Upper lobe of right lung (tissue), 1 donor: Measurements from ENCODE around the gene CCNG2. TPM values are rescaled to one million over a fixed set of nuclear protein-coding genes. Genes with fewer than 3 reads are reported as not detected.
"Not testable (repeated sequence)": the region's sequence is repeated elsewhere in the genome, so short reads cannot be mapped to it uniquely, and the experiment has no call there.

Source experiments
- ATAC-seq: fragments of 200-7000 bp; cut with Tn5 transposase; one replicate; pipeline ENCODE4 v1.9.1; 2020; ENCODE audit warnings: mild to moderate bottlenecking, moderate library complexity
- DNase-seq: peaks from one replicate; pipeline ENCODE4 v3.0.0-alpha.2; 2020
- H3K27ac ChIP-seq: fragments of 200-600 bp; one replicate; pipeline ENCODE4 v1.8.0; 2022
- H3K27me3 ChIP-seq: fragments of 200-600 bp; one replicate; pipeline ENCODE4 v1.8.0; 2022; ENCODE audit warnings: mild to moderate bottlenecking
- H3K36me3 ChIP-seq: fragments of 200-600 bp; one replicate; pipeline ENCODE4 v1.8.0; 2022
- H3K4me1 ChIP-seq: fragments of 200-600 bp; one replicate; pipeline ENCODE4 v1.8.0; 2022
- H3K4me3 ChIP-seq: fragments of 200-600 bp; one replicate; pipeline ENCODE4 v1.8.0; 2022; ENCODE audit warnings: mild to moderate bottlenecking
- H3K9me3 ChIP-seq: fragments of 200-600 bp; one replicate; pipeline ENCODE4 v1.8.0; 2022
- intact Hi-C: fragments of 100-400 bp; cut with DNase I; formaldehyde crosslinking; loops from one replicate; pipeline ENCODE4 v1.11.0; 2022
- total RNA-seq: library from RNA; stranded (reverse); fragmentation: NEBNext Ultra II Directional; extraction: Animal tissue kit (Norgen Biotek cat#: 25700); gene quantifications from one replicate; pipeline ENCODE4 v1.2.1, GENCODE V29; 2021
- TF ChIP-seq, protein P1 (sequence below): fragments of 200-600 bp; IDR thresholded peaks from one replicate; pipeline ENCODE4 v1.8.0; 2022; ENCODE audit warnings: antibody characterized with exemption
- donor health status: DM: no; HTN: yes; CAD: no; lungs with severe emphysema.

The CCNG2 gene
- total RNA-seq, 1 donor from 2014 or later, result 41.3 TPM

- intact Hi-C loops, result no loop called here
These were observed 29.8 kb upstream of the CCNG2 start for GRCh38 chr4:77127215-77127614.

GRCh38 chr4:77127837-77128621 is 29.0 kb upstream of the CCNG2 start:
- Histone ChIP-seq H3K36me3 (no peaks in the 10 kb centered on the region), H3K27ac (peak overlapping the region; percentile 58), H3K4me1 (no peaks in the 10 kb centered on the region), H3K27me3 (no peaks in the 10 kb centered on the region), H3K4me3 (no peak overlapping the region), H3K9me3 (no peaks in the 10 kb centered on the region)
- ATAC-seq (peak; percentile 38), DNase-seq (no peak)
- intact Hi-C loops, result no loop called here
- TF ChIP-seq, protein P1, sequence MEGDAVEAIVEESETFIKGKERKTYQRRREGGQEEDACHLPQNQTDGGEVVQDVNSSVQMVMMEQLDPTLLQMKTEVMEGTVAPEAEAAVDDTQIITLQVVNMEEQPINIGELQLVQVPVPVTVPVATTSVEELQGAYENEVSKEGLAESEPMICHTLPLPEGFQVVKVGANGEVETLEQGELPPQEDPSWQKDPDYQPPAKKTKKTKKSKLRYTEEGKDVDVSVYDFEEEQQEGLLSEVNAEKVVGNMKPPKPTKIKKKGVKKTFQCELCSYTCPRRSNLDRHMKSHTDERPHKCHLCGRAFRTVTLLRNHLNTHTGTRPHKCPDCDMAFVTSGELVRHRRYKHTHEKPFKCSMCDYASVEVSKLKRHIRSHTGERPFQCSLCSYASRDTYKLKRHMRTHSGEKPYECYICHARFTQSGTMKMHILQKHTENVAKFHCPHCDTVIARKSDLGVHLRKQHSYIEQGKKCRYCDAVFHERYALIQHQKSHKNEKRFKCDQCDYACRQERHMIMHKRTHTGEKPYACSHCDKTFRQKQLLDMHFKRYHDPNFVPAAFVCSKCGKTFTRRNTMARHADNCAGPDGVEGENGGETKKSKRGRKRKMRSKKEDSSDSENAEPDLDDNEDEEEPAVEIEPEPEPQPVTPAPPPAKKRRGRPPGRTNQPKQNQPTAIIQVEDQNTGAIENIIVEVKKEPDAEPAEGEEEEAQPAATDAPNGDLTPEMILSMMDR, result no peak

More at GRCh38 chr4:77127215-77127614, 29.8 kb upstream of the CCNG2 start:
- peak overlapping the region; percentile 58 for H3K27ac ChIP-seq
- H3K36me3 ChIP-seq, result no peaks in the 10 kb centered on the region
- no peaks in the 10 kb centered on the region for H3K9me3 ChIP-seq
- no peaks in the 10 kb centered on the region for H3K4me1 ChIP-seq
- no peaks in the 10 kb centered on the region for H3K27me3 ChIP-seq
- DNase-seq (no peak), ATAC-seq (no peak)
- H3K4me3 ChIP-seq, result no peak overlapping the region
- TF ChIP-seq, protein P1, result no peak

GRCh38 chr4:77132652-77133312 is 24.2 kb upstream of the CCNG2 start:
- H3K9me3 ChIP-seq, result no peaks in the 10 kb centered on the region
- no peaks in the 10 kb centered on the region for H3K4me1 ChIP-seq
- no peaks in the 10 kb centered on the region for H3K27me3 ChIP-seq
- TF ChIP-seq, protein P1, result no peak
- intact Hi-C loops, result no loop called here
- H3K4me3 ChIP-seq, result no peak overlapping the region
- no peaks in the 10 kb centered on the region for H3K36me3 ChIP-seq
- H3K27ac ChIP-seq, result no peak overlapping the region
- no peak for ATAC-seq
- DNase-seq, result no peak

GRCh38 chr4:77137448-77137847 is 19.6 kb upstream of the CCNG2 start:
- intact Hi-C loops, H3K4me1 ChIP-seq, H3K27me3 ChIP-seq, H3K27ac ChIP-seq, ATAC-seq, H3K9me3 ChIP-seq, H3K4me3 ChIP-seq, DNase-seq, H3K36me3 ChIP-seq: not testable (repeated sequence)

DNA sequence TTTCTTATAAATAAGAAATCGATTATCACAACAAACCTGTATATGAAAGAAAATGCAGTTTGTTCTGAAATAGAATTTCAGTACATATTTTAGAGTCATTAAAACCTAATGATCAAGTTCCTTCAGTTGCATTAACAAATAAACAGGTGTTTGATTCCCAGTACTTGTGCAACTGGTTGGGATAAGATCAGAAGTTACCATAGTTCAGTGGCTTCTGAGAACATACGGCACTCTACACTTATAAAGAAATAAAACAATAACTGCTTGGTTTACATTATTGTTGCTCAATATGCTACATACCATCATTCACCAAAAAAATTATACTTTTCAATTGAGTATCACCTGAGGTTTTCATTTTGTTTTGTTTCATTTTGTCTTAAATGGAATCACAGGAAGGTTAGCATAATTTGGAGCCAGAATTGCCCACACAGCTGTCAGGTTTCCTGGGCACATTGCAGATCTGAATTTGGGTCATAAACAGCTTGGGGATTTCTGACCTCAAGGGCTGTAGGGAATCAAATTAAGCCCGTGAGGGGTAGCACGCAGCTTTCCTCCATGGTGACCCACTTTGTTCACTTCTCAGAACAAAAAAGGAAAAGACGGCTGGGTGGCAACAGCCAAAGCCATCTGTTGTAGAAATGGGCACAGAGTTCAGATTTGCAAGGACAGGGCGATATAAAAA is 14.9 kb upstream of the CCNG2 start:
- H3K27me3 ChIP-seq, result no peaks in the 10 kb centered on the region
- no peaks in the 10 kb centered on the region for H3K36me3 ChIP-seq
- no peak overlapping the region for H3K27ac ChIP-seq
- intact Hi-C loops, result no loop called here
- H3K9me3 ChIP-seq, result no peaks in the 10 kb centered on the region
- no peak for ATAC-seq
- no peak overlapping the region for H3K4me3 ChIP-seq
- no peaks in the 10 kb centered on the region for H3K4me1 ChIP-seq
- TF ChIP-seq, protein P1, result no peak
- DNase-seq, result no peak

- intact Hi-C loops, result no loop called here
- TF ChIP-seq, protein P1, result no peak
- Histone ChIP-seq H3K4me1 (no peaks in the 10 kb centered on the region), H3K27me3 (no peaks in the 10 kb centered on the region), H3K9me3 (no peaks in the 10 kb centered on the region), H3K4me3 (no peak overlapping the region), H3K36me3 (no peaks in the 10 kb centered on the region), H3K27ac (no peak overlapping the region)
- ATAC-seq (no peak), DNase-seq (no peak)
These were observed 14.4 kb upstream of the CCNG2 start for GRCh38 chr4:77142646-77143028.
